ENCODE measurements around the gene ISY1. TPM values are rescaled to one million over a fixed set of nuclear protein-coding genes. Genes with fewer than 3 reads are reported as not detected.

ISY1 gene
- total RNA-seq, 1 experiment from 2014 or later, result 65.7 TPM

GRCh38 chr3:129087138-129087702, 73.6 kb downstream of the ISY1 start:
- DNase-seq (ENCODE audit: low read depth), result no peak

- DNase-seq (ENCODE audit: low read depth), result no peak
These were observed 75.0 kb downstream of the ISY1 start for GRCh38 chr3:129085818-129086217.

- DNase-seq (ENCODE audit: low read depth), result no peak
These were observed 75.6 kb downstream of the ISY1 start for GRCh38 chr3:129085165-129085715.

GRCh38 chr3:129084501-129084900, 76.4 kb downstream of the ISY1 start:
- DNase-seq (ENCODE audit: low read depth), result no peak

GRCh38 chr3:129082026-129082425, 78.8 kb downstream of the ISY1 start:
- DNase-seq (ENCODE audit: low read depth), result no peak

- no peak for DNase-seq (ENCODE audit: low read depth)
These were observed 79.4 kb downstream of the ISY1 start for GRCh38 chr3:129081503-129081902.

- no peak for DNase-seq (ENCODE audit: low read depth)
These were observed 82.4 kb downstream of the ISY1 start for GRCh38 chr3:129078510-129078909.

Other genes with a start within 250 kb of the ISY1 start
- 1.0 TPM in 1 of 2 replicates, not detected in the other for gene CFAP92, start 167.0 kb downstream of the ISY1 start, total RNA-seq (2014; rRNA removed; shearing (Covaris generic))
- not detected in 2 replicates for gene EFCC1, start 159.8 kb downstream of the ISY1 start, total RNA-seq (2014; rRNA removed; shearing (Covaris generic))
- gene GP9, start 100.3 kb downstream of the ISY1 start, total RNA-seq (2014; rRNA removed; shearing (Covaris generic)), result not detected in 2 replicates
- 11.0 and 16.6 TPM in 2 replicates for gene RAB43, start 39.3 kb downstream of the ISY1 start, total RNA-seq (2014; rRNA removed; shearing (Covaris generic))
- 520 and 547 TPM in 2 replicates for gene CNBP, start 22.8 kb upstream of the ISY1 start, total RNA-seq (2014; rRNA removed; shearing (Covaris generic))
- 215 and 218 TPM in 2 replicates for gene COPG1, start 88.5 kb upstream of the ISY1 start, total RNA-seq (2014; rRNA removed; shearing (Covaris generic))
- 30.0 and 35.8 TPM in 2 replicates for gene HMCES, start 117.8 kb upstream of the ISY1 start, total RNA-seq (2014; rRNA removed; shearing (Covaris generic))

All from Daoy (cell line).